Lung (tissue), 16 donors: ENCODE measurements around the gene SUCLG1. TPM values are rescaled to one million over a fixed set of nuclear protein-coding genes. Genes with fewer than 3 reads are reported as not detected.

ENCODE experiments used
- ATAC-seq: fragments of 200-7000 bp; cut with Tn5 transposase; one replicate; pipeline ENCODE4 v1.9.1; 2020; ENCODE audit warnings: moderate number of reproducible peaks; ENCODE audit not compliant: insufficient read depth, low FRiP score
- DNase-seq, 3 donors: peaks; one replicate each; pipeline ENCODE4 v3.0.0-alpha.2; 2013 to 2017
- H3K27ac ChIP-seq, 2 donors: one replicate each; pipeline ENCODE4 v1.5.1; 2013; ENCODE audit warnings: mild to moderate bottlenecking in 2 of 2, moderate library complexity in 2 of 2, control low read depth in 1 of 2, inconsistent platforms in 1 of 2, low read depth in 1 of 2, low read length in 1 of 2
- H3K27me3 ChIP-seq, 3 donors: one replicate each; pipeline ENCODE4 v1.5.1; 2013; ENCODE audit warnings: low read length in 2 of 3; ENCODE audit not compliant: control insufficient read depth in 3 of 3, insufficient read depth in 3 of 3
- H3K36me3 ChIP-seq, 4 donors: one replicate each; pipeline ENCODE4 v1.5.1; 2013; ENCODE audit warnings: low read length in 4 of 4, mild to moderate bottlenecking in 1 of 4, moderate library complexity in 1 of 4; ENCODE audit not compliant: control insufficient read depth in 4 of 4, insufficient read depth in 4 of 4
- H3K4me1 ChIP-seq, 5 donors: one replicate each; pipeline ENCODE4 v1.5.1; 2013; ENCODE audit warnings: low read length in 5 of 5, mild to moderate bottlenecking in 2 of 5, moderate library complexity in 1 of 5; ENCODE audit not compliant: control insufficient read depth in 5 of 5, insufficient read depth in 5 of 5
- H3K4me3 ChIP-seq: one replicate; pipeline ENCODE4 v1.5.1; 2013; ENCODE audit warnings: mild to moderate bottlenecking, control low read depth, moderate library complexity
- H3K9ac ChIP-seq, 2 donors: one replicate each; pipeline ENCODE4 v1.5.1; 2013; ENCODE audit warnings: low read length in 2 of 2, control low read depth in 1 of 2; ENCODE audit not compliant: insufficient read depth in 1 of 2
- H3K9me3 ChIP-seq, 4 donors: one replicate each; pipeline ENCODE4 v1.5.1; 2013; ENCODE audit warnings: low read length in 3 of 4, mild to moderate bottlenecking in 1 of 4, moderate library complexity in 1 of 4; ENCODE audit not compliant: control insufficient read depth in 4 of 4, insufficient read depth in 3 of 4
- WGBS, 2 donors: extraction: QIAGEN DNeasy Blood & Tissue Kit; methylation state at CpG; one replicate each; pipeline ENCODE4 v1.1.7; 2013; 5-methylcytosine and 5-hydroxymethylcytosine counted together
- long read RNA-seq, 5 donors: transcript quantifications; one replicate each; lab custom pipeline, GENCODE V29; 2026
- polyA plus RNA-seq, 2 donors: library from polyadenylated mRNA; stranded (reverse); fragments of 200-250 nt; gene quantifications; one replicate each; pipeline ENCODE4 v1.2.1, GENCODE V29; 2013
- total RNA-seq, 2 donors: library from RNA; depleted of rRNA in 1 of 2; stranded (reverse); fragments of >200 nt in 1 of 2; gene quantifications; one replicate each; pipeline ENCODE4 v1.2.1, GENCODE V29; 2014 to 2021
- TF ChIP-seq, protein P1 (sequence below): IDR thresholded peaks from 2 replicates; pipeline ENCODE4 v1.5.1; 2012; ENCODE audit warnings: mild to moderate bottlenecking; ENCODE audit errors: control extremely low read depth, extremely low read depth
- donor health status: control.
- donor health status: control.
- donor health status: Bipolar disorder and iron deficiency.
- donor health status: healthy.
- donor health status: DM: yes; HTN: yes; CAD: no.

SUCLG1 gene
- total RNA-seq (10 to 100 TPM; 56.2 to 87.4 TPM), polyA plus RNA-seq (10 to 100 TPM; 61.0 to 66.7 TPM)
- long read RNA-seq, donor 1, transcript SUCLG1-201 (9 exons, 1,475 nt): minor isoform, 44 of 213 reads
- long read RNA-seq, donor 1, transcript SUCLG1-205 (2 exons, 1,765 nt): major isoform, 132 of 213 reads
- long read RNA-seq, donor 1, partial matches to known transcripts: 35 of 213 reads
- long read RNA-seq, donor 1, other reads (novel, unspliced or antisense): 0 of 213 reads
- long read RNA-seq, donor 2, transcript SUCLG1-201 (9 exons, 1,475 nt): minor isoform, 16 of 83 reads
- long read RNA-seq, donor 2, transcript SUCLG1-205 (2 exons, 1,765 nt): major isoform, 54 of 83 reads
- long read RNA-seq, donor 2, partial matches to known transcripts: 13 of 83 reads
- long read RNA-seq, donor 2, other reads (novel, unspliced or antisense): 0 of 83 reads
- long read RNA-seq, donor 3, transcript SUCLG1-201 (9 exons, 1,475 nt): minor isoform, 24 of 133 reads
- long read RNA-seq, donor 3, transcript SUCLG1-205 (2 exons, 1,765 nt): major isoform, 81 of 133 reads
- long read RNA-seq, donor 3, partial matches to known transcripts: 25 of 133 reads
- long read RNA-seq, donor 3, other reads (novel, unspliced or antisense): 0 of 133 reads
- long read RNA-seq, donor 4, transcript SUCLG1-205 (2 exons, 1,765 nt): major isoform, 83 of 126 reads
- long read RNA-seq, donor 4, transcript SUCLG1-201 (9 exons, 1,475 nt): minor isoform, 18 of 126 reads
- long read RNA-seq, donor 4, partial matches to known transcripts: 25 of 126 reads
- long read RNA-seq, donor 4, other reads (novel, unspliced or antisense): 0 of 126 reads
- long read RNA-seq, donor 5, transcript SUCLG1-201 (9 exons, 1,475 nt): minor isoform, 65 of 262 reads
- long read RNA-seq, donor 5, transcript SUCLG1-205 (2 exons, 1,765 nt): major isoform, 128 of 262 reads
- long read RNA-seq, donor 5, partial matches to known transcripts: 68 of 262 reads
- long read RNA-seq, donor 5, other reads (novel, unspliced or antisense): 0 of 262 reads

DNA sequence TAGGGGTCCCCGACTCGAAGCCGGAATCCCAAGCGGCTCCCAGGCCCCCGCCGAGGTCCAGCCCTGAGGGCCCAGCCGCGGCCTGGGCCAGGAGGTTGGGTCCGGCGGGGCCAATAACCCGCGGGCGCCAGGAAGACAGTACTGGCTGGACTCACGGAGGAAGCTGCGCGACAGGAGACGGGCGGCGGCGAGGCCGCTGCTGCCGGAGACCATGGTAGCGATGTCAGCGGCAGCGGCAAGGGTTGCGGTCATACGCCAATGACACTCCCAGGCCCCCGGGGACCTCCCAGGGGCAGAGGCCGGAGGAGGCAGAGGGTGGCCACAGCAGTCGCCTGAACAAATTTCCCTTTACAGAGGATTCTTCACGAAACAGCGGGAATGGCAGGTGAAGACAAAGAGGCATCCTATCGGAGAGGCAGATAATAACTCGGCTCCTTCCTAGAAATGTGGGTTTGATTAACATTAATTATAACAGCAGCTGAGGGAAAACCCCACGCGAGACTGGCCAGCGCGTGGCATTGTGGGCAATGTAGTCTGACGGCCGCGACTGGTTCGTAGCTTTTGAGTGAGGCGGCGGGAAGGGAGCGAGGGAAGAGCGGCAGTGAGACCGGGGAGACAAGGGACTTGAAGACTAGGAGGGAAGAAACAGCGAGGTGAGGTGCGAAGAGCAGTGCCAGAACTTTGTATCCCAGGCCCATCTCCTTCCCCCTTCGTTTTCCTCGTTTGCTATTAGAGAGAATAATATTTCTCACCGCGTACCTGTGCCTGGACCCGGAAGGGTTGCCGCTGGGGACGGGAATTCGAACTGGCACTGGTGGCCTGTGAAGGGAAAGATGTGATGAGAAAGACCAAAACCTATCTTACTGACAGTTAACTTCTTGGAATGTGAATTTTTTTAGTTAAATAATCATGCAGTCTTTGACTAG, at the start of gene SUCLG1:
SUCLG1 (minus strand) TSS at position 263 of the 926 bp plus-strand sequence; CDS start at position 252, 11 bp downstream.
- H3K36me3 ChIP-seq: peaks cover 0 to 7% (median 2%) of the 10 kb centered on the region in 4 donors
- H3K4me1 ChIP-seq: peaks cover 1 to 22% (median 13%) of the 10 kb centered on the region in 5 donors
- WGBS, 2 donors: 0% methylated on average over 57 of the region's 57 CpGs
- TF ChIP-seq, protein P1, sequence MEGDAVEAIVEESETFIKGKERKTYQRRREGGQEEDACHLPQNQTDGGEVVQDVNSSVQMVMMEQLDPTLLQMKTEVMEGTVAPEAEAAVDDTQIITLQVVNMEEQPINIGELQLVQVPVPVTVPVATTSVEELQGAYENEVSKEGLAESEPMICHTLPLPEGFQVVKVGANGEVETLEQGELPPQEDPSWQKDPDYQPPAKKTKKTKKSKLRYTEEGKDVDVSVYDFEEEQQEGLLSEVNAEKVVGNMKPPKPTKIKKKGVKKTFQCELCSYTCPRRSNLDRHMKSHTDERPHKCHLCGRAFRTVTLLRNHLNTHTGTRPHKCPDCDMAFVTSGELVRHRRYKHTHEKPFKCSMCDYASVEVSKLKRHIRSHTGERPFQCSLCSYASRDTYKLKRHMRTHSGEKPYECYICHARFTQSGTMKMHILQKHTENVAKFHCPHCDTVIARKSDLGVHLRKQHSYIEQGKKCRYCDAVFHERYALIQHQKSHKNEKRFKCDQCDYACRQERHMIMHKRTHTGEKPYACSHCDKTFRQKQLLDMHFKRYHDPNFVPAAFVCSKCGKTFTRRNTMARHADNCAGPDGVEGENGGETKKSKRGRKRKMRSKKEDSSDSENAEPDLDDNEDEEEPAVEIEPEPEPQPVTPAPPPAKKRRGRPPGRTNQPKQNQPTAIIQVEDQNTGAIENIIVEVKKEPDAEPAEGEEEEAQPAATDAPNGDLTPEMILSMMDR: no peak
- H3K9me3 ChIP-seq: no peaks in the 10 kb centered on the region
- H3K9ac ChIP-seq: peak within 1 kb of the TSS; percentile 75 to 78
- H3K4me3 ChIP-seq: peak within 1 kb of the TSS; percentile 98
- DNase-seq: peak; percentile 90 to 95 (median 94)
- ATAC-seq: peak; percentile 97
- H3K27me3 ChIP-seq: no peaks in the 10 kb centered on the region
- peak within 1 kb of the TSS; percentile 93 to 96 for H3K27ac ChIP-seq

DNA sequence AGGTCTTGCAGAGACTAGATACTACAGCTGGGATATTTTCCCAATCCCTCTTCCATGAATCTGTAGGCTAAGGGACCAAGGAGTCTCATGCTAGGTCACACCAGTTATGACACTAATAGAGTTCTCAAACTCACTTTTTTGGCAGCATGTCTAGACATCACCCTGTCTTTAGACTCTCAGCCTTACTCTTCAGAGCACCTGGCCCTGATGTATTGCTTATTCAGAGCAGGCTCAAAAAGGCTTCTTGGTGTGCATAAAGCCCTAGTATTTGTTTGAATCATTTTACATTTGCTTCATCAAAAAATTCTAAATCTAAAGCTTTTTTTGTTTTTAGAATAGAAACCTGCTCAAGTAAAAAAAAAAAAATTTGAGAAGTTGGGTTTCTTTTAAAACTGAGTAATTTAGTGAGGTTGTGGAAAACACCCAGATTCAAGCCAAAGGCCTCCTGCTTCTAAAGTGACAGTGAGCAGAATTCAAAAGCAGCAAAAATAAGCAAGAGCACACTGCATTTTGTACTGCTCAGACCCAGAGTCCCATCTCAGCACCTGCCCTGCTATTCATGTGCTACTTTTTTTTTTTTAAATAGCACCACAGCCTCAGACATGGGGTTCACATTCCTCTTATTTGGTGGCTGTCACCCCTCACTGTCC, 39.2 kb upstream of the SUCLG1 start:
- Histone ChIP-seq H3K4me3 (no peak overlapping the region), H3K27me3 (no peaks in the 10 kb centered on the region), H3K27ac (no peak overlapping the region), H3K9me3 (peaks cover 0 to 2% (median 0%) of the 10 kb centered on the region in 4 donors), H3K36me3 (peaks cover 0 to 2% (median 0%) of the 10 kb centered on the region in 4 donors), H3K9ac (no peak overlapping the region), H3K4me1 (no peaks in the 10 kb centered on the region)
- TF ChIP-seq, protein P1: no peak
- DNase-seq: no peak
- no peak for ATAC-seq

DNA sequence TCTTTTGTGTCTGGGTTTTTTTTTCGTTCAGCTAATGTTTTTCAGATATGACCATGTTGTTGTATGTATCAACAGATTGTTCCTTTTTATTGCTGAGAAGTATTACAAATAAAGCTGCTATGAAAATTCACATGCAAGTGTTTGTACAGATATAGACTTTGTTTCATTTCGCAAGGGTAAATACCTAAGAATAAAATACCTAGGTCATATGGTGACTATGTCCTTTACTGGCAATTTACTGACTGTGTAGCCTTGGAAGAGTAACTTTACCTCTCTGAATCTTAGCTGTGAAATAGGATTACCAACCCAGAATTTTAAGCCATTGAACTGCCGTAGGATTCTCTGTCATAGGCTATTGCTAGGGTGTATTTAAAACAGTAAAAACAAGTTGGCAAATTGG, 38.2 kb upstream of the SUCLG1 start:
- H3K36me3 ChIP-seq: peaks cover 0 to 2% (median 0%) of the 10 kb centered on the region in 4 donors
- WGBS, 2 donors: 88 to 94% methylated on average over 3 of the region's 3 CpGs
- no peaks in the 10 kb centered on the region for H3K4me1 ChIP-seq
- TF ChIP-seq, protein P1: no peak
- no peak overlapping the region for H3K4me3 ChIP-seq
- ATAC-seq (no peak), DNase-seq (no peak)
- no peak overlapping the region for H3K9ac ChIP-seq
- no peak overlapping the region for H3K27ac ChIP-seq
- H3K27me3 ChIP-seq: no peaks in the 10 kb centered on the region
- peaks cover 0 to 2% (median 0%) of the 10 kb centered on the region in 4 donors for H3K9me3 ChIP-seq
